Measurements from ENCODE around the gene USP17L26. TPM values are rescaled to one million over a fixed set of nuclear protein-coding genes. Genes with fewer than 3 reads are reported as not detected.
"Not testable (repeated sequence)": the region's sequence is repeated elsewhere in the genome, so short reads cannot be mapped to it uniquely, and the experiment has no call there.

Gene USP17L26, protein sequence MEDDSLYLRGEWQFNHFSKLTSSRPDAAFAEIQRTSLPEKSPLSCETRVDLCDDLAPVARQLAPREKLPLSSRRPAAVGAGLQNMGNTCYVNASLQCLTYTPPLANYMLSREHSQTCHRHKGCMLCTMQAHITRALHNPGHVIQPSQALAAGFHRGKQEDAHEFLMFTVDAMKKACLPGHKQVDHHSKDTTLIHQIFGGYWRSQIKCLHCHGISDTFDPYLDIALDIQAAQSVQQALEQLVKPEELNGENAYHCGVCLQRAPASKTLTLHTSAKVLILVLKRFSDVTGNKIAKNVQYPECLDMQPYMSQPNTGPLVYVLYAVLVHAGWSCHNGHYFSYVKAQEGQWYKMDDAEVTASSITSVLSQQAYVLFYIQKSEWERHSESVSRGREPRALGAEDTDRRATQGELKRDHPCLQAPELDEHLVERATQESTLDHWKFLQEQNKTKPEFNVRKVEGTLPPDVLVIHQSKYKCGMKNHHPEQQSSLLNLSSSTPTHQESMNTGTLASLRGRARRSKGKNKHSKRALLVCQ
- total RNA-seq, result not detected

DNA sequence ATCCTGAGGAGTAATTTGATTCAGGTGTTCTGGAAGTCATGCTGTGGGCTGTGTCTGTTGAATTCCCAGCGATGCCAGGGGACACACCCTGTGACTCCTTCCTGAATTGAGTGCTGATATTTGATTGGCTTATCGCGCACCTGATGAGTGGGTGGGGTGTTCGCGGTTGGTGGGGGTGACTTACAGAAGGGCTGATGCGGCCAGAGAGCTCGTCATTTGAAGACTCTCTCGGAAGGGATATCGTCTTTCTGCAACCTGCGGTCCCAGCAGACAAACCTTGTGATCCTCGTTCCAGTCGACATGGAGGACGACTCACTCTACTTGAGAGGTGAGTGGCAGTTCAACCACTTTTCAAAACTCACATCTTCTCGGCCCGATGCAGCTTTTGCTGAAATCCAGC, at the start of gene USP17L26:
TSS of gene USP17L26 (plus strand) at position 301 of the 400 bp plus-strand sequence. CDS start at position 301, 0 bp downstream.
- intact Hi-C loops (cut with DNase I; ENCODE audit: low total_unique reads); in situ Hi-C loops (cut with MboI; ENCODE audit: low pct_ligation_motif_present in 1 of 4, low pct_unique_long_range_greater_than_20kb in 1 of 4, low sequenced_read_pairs in 3 of 4); H3K4me3 ChIP-seq: not testable (repeated sequence)

GRCh38 chr4:9324191-9324590, 10.3 kb upstream of the USP17L26 start:
- H3K27ac ChIP-seq; H3K4me1 ChIP-seq; H3K36me3 ChIP-seq; H3K9me3 ChIP-seq; in situ Hi-C loops (cut with MboI; ENCODE audit: low pct_ligation_motif_present in 1 of 4, low pct_unique_long_range_greater_than_20kb in 1 of 4, low sequenced_read_pairs in 3 of 4); H3K4me3 ChIP-seq; DNase-seq; H3K27me3 ChIP-seq; intact Hi-C loops (cut with DNase I; ENCODE audit: low total_unique reads): not testable (repeated sequence)
- 83 to 84% methylated on average over 4 to 5 of the region's 13 CpGs for WGBS, 2 donors (ENCODE audit: low coverage in 1 of 2)

More for the DNA sequence above, at the start of gene USP17L26:
- not testable (repeated sequence) for H3K27me3 ChIP-seq, DNase-seq, H3K4me1 ChIP-seq, H3K27ac ChIP-seq, H3K36me3 ChIP-seq, H3K9me3 ChIP-seq
- WGBS, 2 donors (ENCODE audit: low coverage in 1 of 2), result no CpG with 5 or more reads among the region's 15 CpGs

GRCh38 chr4:9324865-9325264, 9.6 kb upstream of the USP17L26 start, which contains the start of gene USP17L24:
Gene USP17L24 (plus strand): TSS chr4:9325165. CDS start chr4:9325165, 0 bp downstream.
- H3K9me3 ChIP-seq; H3K36me3 ChIP-seq; in situ Hi-C loops (cut with MboI; ENCODE audit: low pct_ligation_motif_present in 1 of 4, low pct_unique_long_range_greater_than_20kb in 1 of 4, low sequenced_read_pairs in 3 of 4); H3K27ac ChIP-seq; H3K27me3 ChIP-seq; H3K4me1 ChIP-seq; intact Hi-C loops (cut with DNase I; ENCODE audit: low total_unique reads); DNase-seq; H3K4me3 ChIP-seq: not testable (repeated sequence)
- WGBS, 2 donors (ENCODE audit: low coverage in 1 of 2), result no CpG with 5 or more reads among the region's 15 CpGs

- DNase-seq; intact Hi-C loops (cut with DNase I; ENCODE audit: low total_unique reads): not testable (repeated sequence)
- WGBS, 2 donors (ENCODE audit: low coverage in 1 of 2), result no CpG with 5 or more reads among the region's 15 CpGs
Measured at GRCh38 chr4:9329611-9330010, 4.8 kb upstream of the USP17L26 start, which contains the start of gene USP17L25. Gene USP17L25 (plus strand): TSS chr4:9329911. CDS start chr4:9329911, 0 bp downstream.

DNA sequence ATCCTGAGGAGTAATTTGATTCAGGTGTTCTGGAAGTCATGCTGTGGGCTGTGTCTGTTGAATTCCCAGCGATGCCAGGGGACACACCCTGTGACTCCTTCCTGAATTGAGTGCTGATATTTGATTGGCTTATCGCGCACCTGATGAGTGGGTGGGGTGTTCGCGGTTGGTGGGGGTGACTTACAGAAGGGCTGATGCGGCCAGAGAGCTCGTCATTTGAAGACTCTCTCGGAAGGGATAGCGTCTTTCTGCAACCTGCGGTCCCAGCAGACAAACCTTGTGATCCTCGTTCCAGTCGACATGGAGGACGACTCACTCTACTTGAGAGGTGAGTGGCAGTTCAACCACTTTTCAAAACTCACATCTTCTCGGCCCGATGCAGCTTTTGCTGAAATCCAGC, 4.6 kb downstream of the USP17L26 start, which contains the start of gene USP17L5:
TSS of gene USP17L5 (plus strand) at position 301 of the 400 bp plus-strand sequence. CDS start at position 301, 0 bp downstream.
- H3K9me3 ChIP-seq; H3K36me3 ChIP-seq; H3K4me1 ChIP-seq; H3K27ac ChIP-seq; in situ Hi-C loops (cut with MboI; ENCODE audit: low pct_ligation_motif_present in 1 of 4, low pct_unique_long_range_greater_than_20kb in 1 of 4, low sequenced_read_pairs in 3 of 4); DNase-seq; H3K4me3 ChIP-seq; H3K27me3 ChIP-seq; intact Hi-C loops (cut with DNase I; ENCODE audit: low total_unique reads): not testable (repeated sequence)
- no CpG with 5 or more reads among the region's 15 CpGs for WGBS, 2 donors (ENCODE audit: low coverage in 1 of 2)

More at GRCh38 chr4:9329611-9330010, 4.8 kb upstream of the USP17L26 start, which contains the start of gene USP17L25:
- H3K9me3 ChIP-seq; in situ Hi-C loops (cut with MboI; ENCODE audit: low pct_ligation_motif_present in 1 of 4, low pct_unique_long_range_greater_than_20kb in 1 of 4, low sequenced_read_pairs in 3 of 4); H3K27me3 ChIP-seq; H3K4me1 ChIP-seq; H3K36me3 ChIP-seq; H3K27ac ChIP-seq; H3K4me3 ChIP-seq: not testable (repeated sequence)

DNA sequence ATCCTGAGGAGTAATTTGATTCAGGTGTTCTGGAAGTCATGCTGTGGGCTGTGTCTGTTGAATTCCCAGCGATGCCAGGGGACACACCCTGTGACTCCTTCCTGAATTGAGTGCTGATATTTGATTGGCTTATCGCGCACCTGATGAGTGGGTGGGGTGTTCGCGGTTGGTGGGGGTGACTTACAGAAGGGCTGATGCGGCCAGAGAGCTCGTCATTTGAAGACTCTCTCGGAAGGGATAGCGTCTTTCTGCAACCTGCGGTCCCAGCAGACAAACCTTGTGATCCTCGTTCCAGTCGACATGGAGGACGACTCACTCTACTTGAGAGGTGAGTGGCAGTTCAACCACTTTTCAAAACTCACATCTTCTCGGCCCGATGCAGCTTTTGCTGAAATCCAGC, 9.4 kb downstream of the USP17L26 start, which contains the start of gene USP17L27:
TSS of gene USP17L27 (plus strand) at position 301 of the 400 bp plus-strand sequence. CDS start at position 301, 0 bp downstream.
- in situ Hi-C loops (cut with MboI; ENCODE audit: low pct_ligation_motif_present in 1 of 4, low pct_unique_long_range_greater_than_20kb in 1 of 4, low sequenced_read_pairs in 3 of 4), result not testable (repeated sequence)

GRCh38 chr4:9348593-9348992, 14.1 kb downstream of the USP17L26 start, which contains the start of gene USP17L28:
Gene USP17L28 (plus strand): TSS chr4:9348893. CDS start chr4:9348893, 0 bp downstream.
- no CpG with 5 or more reads among the region's 15 CpGs for WGBS, 2 donors (ENCODE audit: low coverage in 1 of 2)
- H3K4me1 ChIP-seq; H3K9me3 ChIP-seq; intact Hi-C loops (cut with DNase I; ENCODE audit: low total_unique reads); H3K4me3 ChIP-seq; H3K36me3 ChIP-seq; DNase-seq; H3K27ac ChIP-seq; in situ Hi-C loops (cut with MboI; ENCODE audit: low pct_ligation_motif_present in 1 of 4, low pct_unique_long_range_greater_than_20kb in 1 of 4, low sequenced_read_pairs in 3 of 4); H3K27me3 ChIP-seq: not testable (repeated sequence)

More for the DNA sequence above, 9.4 kb downstream of the USP17L26 start, which contains the start of gene USP17L27:
- intact Hi-C loops (cut with DNase I; ENCODE audit: low total_unique reads); H3K27ac ChIP-seq; H3K36me3 ChIP-seq; H3K4me3 ChIP-seq; H3K27me3 ChIP-seq; DNase-seq; H3K4me1 ChIP-seq; H3K9me3 ChIP-seq: not testable (repeated sequence)
- WGBS, 2 donors (ENCODE audit: low coverage in 1 of 2), result no CpG with 5 or more reads among the region's 15 CpGs

GRCh38 chr4:9350866-9351265, 16.4 kb downstream of the USP17L26 start:
- no CpG with 5 or more reads among the region's 18 CpGs for WGBS, 2 donors (ENCODE audit: low coverage in 1 of 2)
- intact Hi-C loops (cut with DNase I; ENCODE audit: low total_unique reads), result not testable (repeated sequence)

GRCh38 chr4:9353338-9353737, 18.9 kb downstream of the USP17L26 start, which contains the start of gene USP17L29:
Gene USP17L29 (plus strand): TSS chr4:9353638. CDS start chr4:9353638, 0 bp downstream.
- DNase-seq; H3K4me1 ChIP-seq; H3K27me3 ChIP-seq; intact Hi-C loops (cut with DNase I; ENCODE audit: low total_unique reads); H3K4me3 ChIP-seq; H3K9me3 ChIP-seq; in situ Hi-C loops (cut with MboI; ENCODE audit: low pct_ligation_motif_present in 1 of 4, low pct_unique_long_range_greater_than_20kb in 1 of 4, low sequenced_read_pairs in 3 of 4); H3K27ac ChIP-seq; H3K36me3 ChIP-seq: not testable (repeated sequence)
- no CpG with 5 or more reads among the region's 15 CpGs for WGBS, 2 donors (ENCODE audit: low coverage in 1 of 2)

More at GRCh38 chr4:9350866-9351265, 16.4 kb downstream of the USP17L26 start:
- H3K27me3 ChIP-seq; H3K27ac ChIP-seq; in situ Hi-C loops (cut with MboI; ENCODE audit: low pct_ligation_motif_present in 1 of 4, low pct_unique_long_range_greater_than_20kb in 1 of 4, low sequenced_read_pairs in 3 of 4); H3K9me3 ChIP-seq; H3K36me3 ChIP-seq; H3K4me3 ChIP-seq; H3K4me1 ChIP-seq; DNase-seq: not testable (repeated sequence)

GRCh38 chr4:9362829-9363228, 28.4 kb downstream of the USP17L26 start, which contains the start of gene USP17L30:
Gene USP17L30 (plus strand): TSS chr4:9363129. CDS start chr4:9363129, 0 bp downstream.
- intact Hi-C loops (cut with DNase I; ENCODE audit: low total_unique reads); H3K27me3 ChIP-seq; H3K27ac ChIP-seq; in situ Hi-C loops (cut with MboI; ENCODE audit: low pct_ligation_motif_present in 1 of 4, low pct_unique_long_range_greater_than_20kb in 1 of 4, low sequenced_read_pairs in 3 of 4); H3K9me3 ChIP-seq; H3K36me3 ChIP-seq; DNase-seq; H3K4me1 ChIP-seq; H3K4me3 ChIP-seq: not testable (repeated sequence)
- whole genome bisulfite sequencing, 2 donors (ENCODE audit: low coverage in 1 of 2), result no CpG with 5 or more reads among the region's 15 CpGs

All from transverse colon (tissue), 4 donors.